Amniotic epithelial cell (primary cell): ENCODE data around the gene NT5C1B.

Source experiments
- DNase-seq: peaks from one replicate; pipeline ENCODE4 v3.0.0-alpha.2; 2010; ENCODE audit warnings: low read depth

Gene NT5C1B

DNA sequence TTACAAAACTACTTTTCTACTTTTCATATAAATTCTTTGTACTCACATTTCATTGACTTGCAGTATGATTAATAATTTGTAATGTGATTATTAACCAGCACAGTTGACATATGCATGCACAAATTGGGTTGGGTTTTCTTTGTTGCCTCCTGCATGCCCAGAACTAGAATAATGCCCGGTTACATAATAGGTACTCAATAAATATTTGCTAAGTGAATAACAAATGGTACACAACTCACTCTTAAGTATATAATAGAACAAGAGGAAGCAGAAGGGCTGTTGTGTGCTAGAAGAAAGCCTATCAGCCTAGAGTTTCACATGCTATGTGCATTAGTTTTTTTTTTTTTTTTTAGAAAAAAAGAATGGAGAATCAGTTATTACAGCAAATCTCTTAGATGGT is 38.2 kb downstream of the NT5C1B start:
- no peak for DNase-seq

DNA sequence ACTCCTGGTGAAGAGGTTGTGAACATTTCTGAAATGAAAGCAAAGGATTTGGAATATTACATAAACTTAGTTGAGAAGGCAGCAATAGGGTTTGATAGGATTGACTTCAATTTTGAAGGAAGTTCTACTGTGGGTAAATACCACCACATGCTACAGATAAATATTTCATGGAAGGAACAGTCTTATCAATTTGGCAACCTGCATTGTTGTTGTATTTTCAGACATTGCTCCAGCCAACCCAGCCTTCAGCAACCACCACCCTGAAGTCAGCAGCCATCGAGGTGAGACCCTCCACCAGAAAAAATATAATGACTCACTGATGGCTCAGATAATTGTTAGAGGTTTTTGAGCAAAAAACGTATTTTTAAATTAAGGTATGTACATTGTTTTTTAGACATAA is 38.9 kb downstream of the NT5C1B start:
- no peak for DNase-seq

DNA sequence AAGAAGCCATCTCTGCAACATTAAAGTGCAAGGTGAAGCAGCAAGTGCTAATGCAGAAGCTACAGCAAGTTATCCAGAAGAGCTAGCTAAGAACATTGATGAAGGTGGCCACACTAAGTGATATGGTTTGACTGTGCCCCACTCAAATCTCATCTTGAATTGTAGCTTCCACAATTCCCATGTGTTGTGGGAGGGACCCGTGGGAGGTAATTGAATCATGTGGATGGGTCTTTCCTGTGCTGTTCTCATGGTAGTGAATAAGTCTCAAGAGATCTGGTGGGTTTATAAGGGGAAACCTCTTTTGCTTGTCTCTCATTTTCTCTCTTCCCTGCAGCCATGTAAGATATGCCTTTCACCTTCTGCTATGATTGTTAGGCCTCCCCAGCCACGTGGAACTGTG is 40.3 kb downstream of the NT5C1B start:
- DNase-seq: no peak

DNA sequence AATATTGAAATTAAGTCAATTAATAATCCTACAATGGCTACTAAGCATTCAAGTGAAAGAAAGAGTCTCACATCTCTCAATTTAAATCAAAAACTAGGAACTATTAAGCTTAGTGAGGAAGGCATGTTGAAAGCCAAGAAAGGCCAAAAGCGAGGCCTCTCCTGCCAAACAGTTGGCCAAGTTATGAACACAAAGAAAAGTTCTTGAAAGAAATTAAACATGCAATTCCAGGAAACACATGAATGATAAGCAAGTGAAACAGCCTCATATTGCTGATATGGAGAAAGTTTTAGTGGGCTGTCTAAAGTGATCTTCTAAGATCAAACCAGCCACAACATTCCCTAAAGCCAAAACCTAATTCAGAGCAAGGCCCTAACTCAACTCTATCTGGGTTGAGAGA is 40.7 kb downstream of the NT5C1B start:
- no peak for DNase-seq

DNA sequence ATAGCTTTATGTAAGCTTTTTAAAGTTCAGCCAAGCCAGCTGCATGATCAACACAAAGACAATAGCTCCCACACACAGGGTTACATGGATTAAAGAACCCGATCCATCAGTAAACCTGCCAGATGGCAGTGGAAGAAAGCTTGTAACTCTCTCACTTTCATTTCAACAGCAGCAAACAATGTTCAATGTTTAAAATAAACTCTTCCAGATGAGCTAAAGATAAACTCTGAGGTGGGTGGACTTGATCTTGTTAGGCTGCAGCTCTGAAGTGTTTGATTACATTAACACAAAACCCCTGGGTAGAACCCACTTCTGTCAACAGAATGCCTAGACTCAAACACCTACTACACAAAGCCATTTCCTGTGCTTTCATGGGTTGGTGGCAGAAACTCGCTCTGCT is 42.8 kb downstream of the NT5C1B start:
- DNase-seq: no peak

DNA sequence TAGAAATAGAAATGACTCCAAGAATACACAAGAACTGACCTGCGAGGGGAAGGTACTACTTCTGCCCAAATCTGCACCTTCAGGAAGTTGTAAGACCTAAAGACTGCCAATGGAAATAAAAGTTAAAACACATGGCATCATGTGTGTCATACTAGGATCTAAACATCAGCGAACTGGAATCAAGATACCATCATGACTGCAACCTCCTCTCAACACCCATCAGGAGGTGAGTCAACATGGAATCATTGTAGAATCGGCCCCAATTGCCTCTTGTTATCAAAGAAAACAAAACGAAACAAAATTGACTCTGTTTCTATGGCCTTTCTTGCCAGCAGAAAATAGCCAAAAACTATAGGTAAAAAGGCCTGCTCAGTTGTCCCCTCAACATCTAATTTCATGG is 44.0 kb downstream of the NT5C1B start:
- peak; percentile 35 for DNase-seq

DNA sequence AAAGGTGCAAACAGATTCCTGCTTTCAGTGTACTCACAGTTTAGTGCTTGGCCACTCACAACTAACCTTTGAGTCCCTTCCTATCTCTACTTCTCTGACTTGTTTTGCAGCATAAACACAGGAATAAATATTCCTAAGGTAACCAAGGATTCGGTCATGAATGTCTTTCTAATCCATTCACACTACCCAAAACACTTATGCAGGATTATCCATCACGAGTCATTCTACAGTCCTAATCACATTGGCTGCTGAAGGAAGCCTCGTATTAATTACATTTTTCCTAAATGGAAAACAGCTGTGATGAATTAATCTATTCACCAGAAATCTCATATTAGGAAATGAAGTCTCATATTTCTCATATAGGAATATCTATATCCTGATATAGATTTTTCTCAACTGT is 45.2 kb downstream of the NT5C1B start:
- DNase-seq: no peak

DNA sequence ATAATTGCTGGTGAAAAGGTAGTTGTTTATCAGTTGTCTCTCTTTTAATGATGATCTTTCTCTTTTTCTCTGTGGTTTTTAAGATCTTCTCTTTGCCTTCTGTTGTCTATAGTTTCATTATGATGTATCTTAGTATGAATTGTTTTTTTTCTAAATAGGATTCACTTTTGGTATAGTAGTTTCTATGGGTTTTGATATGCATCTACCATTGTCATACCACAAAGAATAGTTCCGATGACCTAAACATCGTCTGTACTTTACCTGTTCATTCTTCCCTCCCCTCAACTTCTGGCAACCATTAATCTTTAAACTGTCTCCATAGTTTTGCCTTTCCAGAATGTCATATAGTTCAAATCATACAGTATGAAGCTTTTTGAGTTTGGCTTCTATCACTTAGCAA is 48.5 kb downstream of the NT5C1B start:
- no peak for DNase-seq

DNA sequence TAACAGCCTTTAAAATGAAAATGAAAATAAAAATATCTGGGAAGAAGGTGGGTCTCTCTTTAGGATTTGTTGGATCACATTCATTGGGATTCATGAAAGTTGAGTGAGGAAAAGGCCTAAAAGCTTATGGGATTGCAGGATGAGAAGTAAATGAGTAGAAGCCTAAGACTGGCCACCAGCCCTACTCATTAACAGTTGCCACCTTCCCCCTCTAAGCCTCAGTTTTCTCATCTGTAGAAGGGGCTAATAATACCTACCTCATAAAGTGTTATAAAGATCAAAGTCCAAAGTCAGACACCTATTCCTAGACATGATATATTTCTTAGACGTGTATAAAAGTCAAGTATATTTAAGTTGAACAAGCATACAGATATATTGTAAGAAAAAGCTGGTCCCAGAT is 52.7 kb downstream of the NT5C1B start:
- DNase-seq: no peak

DNA sequence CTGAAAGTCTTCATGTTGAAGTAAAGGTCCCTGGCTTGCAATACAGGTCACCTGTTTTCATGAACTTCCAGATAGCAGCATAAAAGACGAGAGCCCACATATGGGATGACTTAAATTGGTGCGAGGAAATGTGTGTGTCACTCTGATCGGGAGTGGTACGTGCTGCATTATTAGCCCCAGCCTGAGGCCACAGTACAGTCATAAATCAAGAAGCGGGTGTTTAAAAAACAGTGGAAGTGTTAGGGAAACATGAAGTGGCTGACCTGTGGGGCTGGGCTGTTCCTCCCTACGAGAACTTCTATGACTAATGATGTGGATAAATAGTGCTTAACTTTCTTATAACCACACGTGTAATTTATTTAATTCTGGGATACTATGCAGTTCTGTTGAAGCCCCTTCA is 53.3 kb downstream of the NT5C1B start:
- no peak for DNase-seq

DNA sequence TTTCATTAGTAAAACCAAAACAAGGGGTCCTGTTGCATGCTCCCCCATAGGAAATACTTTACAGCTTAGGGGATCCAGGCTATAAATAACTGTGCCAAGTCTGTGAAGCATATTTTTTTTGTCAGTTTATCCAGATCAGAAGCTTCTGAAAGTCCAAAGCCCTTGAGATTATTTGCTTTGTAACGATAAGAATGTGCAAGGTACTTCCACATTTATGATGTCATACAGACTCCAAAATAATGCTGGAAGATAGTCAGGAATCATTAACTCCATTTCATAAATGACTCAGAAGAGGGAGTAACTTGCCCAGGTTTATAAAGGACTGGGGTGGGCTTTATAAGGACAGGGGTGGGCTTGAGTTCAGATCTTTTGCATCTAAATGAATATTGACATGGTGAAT is 58.2 kb downstream of the NT5C1B start:
- no peak for DNase-seq

DNA sequence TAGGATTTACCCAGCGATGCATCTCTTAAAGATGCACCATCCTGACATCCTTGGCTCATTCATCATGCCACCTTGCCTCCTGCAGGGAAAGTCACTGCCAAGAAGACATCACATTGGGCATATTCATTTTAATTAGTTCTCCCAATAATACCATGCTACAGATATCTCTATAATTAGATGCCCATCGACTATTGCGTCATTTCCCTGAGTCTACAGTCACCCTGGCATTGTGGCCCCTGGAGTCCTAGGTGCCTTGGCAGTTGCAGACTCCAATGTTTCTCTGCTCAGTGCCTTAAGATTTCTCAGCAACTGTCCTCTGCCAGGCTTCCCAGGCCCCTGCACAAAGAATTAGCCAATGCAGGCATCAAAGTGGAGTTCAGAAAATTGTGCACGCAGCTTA is 61.5 kb downstream of the NT5C1B start:
- DNase-seq: no peak

DNA sequence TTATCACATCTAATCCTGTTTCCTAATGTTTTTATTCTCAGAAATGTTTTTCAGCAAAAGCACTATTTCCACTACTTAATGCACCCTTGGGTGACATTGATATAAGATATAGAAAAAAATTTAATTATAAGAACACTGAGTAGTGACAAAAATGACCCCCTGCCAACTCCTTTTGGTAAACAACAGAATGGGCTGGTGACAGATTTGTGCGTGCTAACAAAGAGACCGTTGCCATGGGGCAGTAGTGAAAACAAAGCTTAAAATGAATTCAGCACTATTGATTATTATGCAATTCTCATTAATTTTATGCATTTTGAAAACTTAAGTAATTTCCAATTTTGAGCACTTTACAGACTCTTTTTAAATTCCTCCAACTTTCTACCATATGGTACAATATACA is 62.0 kb downstream of the NT5C1B start:
- DNase-seq: no peak

DNA sequence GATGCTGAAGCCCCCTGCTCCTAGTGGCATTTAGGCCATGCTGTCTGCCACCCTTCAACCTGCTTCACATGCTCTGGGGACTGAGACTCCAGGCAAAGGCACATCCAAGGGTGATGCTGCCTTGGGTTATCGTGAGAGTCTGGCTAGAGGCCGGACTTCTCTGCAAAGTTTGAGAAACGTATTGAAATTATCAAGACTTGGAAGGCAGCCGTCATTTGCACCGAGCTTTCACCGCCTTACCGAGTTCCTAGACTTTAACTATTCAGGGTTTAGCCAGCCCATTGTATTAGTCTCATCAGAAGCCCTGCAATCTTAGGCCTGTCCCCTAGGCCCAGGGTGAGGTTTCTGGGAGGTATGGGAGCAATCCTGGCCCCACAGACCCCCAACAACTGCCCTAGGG is 62.9 kb downstream of the NT5C1B start:
- DNase-seq: no peak

DNA sequence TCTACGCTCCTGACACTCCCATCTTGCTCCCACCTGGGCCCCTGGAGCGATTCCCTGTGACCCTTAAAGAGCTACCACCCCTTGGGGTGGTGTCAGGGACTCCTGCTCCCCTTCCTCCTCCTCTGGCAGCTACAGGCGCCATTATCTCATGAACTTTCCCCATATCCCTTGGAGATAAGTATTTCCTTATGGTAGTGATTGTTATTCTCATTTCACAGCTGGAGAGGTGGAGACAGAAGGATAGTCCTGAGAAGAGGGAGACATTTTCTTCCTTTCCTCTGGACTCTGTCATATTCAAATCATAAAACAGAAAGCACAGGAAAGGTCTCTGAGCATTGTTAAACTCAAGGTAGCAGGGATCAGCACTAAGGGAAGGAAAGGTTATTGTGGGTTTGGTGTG is 63.5 kb downstream of the NT5C1B start:
- no peak for DNase-seq

DNA sequence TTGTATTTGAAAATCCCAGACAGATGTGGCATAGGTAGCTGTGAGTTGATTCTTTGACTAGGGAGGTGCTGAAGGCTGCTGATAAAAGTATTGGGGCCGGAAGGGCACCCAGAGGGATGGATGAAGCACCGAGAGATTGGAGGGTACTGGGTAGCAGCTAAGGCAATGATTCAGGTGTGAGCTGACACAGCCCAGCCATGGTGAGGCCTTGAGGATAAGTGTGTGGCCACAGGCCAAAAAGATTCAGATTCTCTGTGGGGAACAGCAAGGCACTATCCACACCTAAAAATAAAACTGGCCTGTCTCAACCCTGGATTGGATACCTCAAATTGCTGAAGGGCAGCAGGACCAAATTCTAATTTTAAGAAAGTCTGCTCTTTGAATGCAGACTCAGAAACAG is 64.1 kb downstream of the NT5C1B start:
- no peak for DNase-seq

DNA sequence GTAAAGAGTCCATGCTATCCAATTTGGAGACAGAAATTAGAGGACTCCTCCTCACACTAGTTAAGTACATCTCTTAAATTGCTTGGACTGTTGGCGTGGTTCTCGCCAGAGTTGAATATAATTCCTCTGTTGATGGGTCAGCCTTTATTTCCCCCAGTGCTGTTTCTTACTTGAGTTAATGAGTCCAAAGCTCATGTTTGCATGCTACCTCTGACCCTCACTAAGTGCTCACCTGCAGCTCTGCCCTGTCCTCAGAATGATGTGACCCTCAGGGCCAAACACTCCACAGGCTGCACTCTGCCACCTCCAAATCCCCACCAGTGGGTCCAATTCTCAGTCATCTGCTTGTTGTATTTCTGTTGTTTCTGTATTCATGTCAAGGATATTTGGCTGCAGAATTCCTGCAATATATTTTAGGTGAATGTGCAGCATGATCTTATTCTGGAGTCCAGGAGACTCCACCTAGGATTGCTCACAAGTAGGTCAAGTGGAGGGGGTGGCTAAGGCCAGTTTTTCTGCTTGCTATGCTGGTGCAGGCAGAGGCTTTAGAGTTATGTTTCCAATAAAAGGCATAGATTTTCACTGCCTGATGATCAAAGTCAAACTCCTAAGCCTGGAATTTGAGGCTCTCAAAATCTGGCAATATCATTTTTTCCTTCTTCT is 66.8 kb downstream of the NT5C1B start:
- DNase-seq: no peak

DNA sequence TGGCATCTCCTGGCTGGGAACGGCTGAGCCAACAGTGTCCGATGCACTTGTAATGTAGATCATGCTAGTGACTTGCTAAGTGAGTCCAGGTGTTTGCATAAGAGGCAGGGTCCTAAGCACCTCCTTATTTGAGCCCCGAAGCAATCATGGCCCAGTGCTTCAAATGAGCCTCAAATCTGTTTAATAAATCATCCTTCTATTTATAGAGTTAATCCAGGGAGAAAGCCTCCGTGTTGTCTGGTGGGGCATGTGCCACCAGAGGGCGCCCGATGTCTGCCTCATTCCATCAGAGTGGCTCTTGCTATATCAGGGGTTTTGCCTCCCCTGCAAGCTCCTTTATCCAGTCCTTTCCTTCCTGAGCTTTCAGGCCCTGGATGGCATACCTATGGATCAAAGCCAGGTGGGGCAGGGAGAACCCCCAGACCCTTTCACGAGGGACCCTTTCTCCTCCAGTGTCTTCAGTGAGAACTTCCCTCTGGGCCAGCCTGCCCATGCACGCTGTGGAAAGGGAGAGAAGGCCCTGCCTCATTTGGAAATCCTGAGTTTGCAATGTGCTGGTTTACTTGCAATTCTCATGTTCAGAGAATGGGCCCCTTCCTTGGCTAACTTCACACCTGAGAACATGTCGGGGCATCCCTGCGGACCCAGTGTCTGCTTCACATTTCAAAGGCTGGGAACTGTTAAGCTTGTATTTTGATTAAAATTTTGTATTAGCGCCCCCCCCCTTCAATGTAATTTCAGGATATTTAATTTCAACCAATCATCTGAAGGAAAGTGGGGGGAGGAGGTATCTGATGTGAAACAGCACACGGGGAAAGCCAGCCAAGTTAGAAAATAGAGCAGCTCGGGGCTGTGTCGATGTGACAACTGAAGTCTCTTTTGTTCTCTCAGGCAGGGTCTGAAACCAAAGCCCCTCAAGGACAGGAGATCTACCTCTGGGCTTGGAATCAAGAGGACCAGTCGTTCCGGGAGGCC is 68.6 kb downstream of the NT5C1B start:
- peak; percentile 71 for DNase-seq

DNA sequence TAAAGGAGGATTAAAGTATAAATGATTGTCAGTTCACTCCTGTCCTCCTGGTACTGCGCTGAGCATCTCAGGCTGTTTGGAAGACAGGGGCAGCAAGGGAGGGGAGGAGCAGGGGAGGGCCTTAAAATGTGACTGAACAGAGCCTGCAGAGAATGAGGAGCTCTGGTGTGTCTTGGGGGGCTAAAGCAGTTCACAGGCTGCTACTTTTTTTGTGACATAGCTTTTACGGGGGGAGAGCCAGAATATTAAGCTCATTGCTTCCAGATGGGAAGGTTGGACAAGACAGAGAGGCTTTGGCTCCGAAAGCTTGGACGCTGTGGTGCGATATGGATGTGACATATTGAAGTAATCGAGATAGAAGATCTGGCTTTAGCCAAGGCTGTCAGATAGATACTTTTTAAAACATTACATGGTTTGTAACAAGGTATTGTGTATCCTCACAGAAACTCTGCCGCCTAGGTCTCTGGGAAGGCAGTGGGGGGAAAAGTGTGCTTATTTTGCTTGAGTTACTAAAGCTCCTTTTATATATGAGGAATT is 69.4 kb downstream of the NT5C1B start:
- no peak for DNase-seq

DNA sequence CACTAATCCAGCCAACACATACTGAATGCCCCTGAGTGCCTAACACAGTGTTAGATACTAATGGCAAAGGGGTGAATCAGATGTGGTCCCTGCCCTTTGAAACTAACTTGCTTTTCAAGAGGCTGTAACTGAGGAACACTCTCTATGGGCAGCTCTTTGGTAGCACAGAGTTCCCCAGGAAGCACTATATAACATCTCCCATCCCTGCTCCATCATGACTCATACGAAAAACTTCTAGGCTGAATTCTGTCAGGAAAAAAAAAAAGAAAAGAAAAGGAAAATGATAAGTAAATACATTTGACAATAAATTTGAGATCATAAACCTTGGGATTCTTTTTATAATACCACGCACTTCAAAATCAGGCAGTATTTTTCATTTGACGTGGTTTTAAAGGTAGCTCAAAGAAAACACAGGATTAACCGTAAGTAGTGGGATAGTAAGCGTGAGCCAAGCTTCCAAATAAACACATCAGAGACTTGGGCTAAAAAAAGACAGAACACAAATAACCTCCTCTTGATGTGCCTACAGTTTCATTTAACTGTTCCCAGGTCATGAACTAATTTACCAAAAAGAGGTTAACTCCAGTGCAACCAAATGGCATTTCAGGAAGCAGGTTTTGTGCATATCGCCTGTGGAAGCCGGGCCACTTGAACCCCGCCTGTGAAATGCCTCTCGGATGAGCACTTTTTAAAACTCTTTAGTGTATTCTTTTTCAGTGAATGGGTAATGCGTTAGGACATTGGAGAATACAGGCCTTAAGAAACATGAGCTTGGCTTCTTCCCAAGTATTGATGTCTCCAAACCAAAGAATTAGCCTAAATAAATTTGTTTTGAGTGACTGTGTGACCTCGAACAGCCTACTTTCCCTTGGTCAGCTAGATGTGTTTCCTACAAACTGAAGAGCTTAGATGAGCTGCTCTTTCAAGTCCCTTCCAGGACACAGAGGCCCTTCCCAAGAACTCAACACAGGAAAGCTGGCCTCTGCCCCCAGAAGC is 71.0 kb downstream of the NT5C1B start:
- DNase-seq: peak; percentile 65

DNA sequence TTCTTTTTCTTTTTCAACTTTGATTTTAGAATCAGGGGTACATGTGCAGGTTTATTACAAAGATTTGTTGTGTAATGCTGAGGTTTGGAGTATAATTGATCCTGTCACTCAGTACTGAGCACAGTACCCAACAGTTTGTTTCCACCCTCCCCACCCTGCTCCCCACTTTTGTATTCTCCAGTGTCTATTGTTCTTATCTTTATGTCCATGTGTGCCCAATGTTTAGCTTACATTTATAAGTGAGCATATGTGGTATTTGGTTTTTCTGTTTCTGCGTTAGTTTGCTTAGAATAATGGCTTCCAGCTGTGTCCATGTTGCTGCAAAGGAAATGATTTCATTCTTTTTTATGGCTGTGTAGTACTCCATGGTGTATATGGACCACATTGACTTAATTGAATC is 72.0 kb downstream of the NT5C1B start:
- no peak for DNase-seq

DNA sequence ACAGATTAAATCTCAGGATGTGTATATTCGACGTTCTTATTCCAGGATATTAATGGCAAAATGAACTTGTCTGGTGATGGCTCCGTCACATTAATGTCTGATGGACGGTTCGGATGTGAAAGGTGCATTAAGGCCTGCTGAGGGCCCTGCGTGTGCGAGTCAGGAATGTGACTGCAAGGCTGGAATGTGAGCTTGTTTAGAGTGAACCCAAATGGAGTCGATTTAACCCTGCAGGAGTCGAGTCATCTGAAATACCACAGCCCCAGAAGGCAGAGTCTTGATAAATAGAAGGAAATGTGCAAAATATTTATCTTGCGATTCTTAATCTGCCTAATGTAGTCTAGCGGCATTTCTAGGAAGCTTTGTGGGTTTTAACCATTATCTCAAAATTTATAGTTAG is 73.3 kb downstream of the NT5C1B start:
- peak; percentile 93 for DNase-seq
